Glomerular visceral epithelial cell (primary cell): ENCODE data around the gene CNTNAP1.
"Not testable (repeated sequence)": the region's sequence is repeated elsewhere in the genome, so short reads cannot be mapped to it uniquely, and the experiment has no call there.

Source experiments
- DNase-seq: peaks from one replicate; pipeline ENCODE4 v3.0.0-alpha.2; 2016; ENCODE audit errors: extremely low spot score

The CNTNAP1 gene

GRCh38 chr17:42740699-42741098 is 58.4 kb downstream of the CNTNAP1 start:
- DNase-seq, result no peak

- DNase-seq, result not testable (repeated sequence)
Measured at GRCh38 chr17:42742916-42743315, 60.6 kb downstream of the CNTNAP1 start.

GRCh38 chr17:42743595-42744282 is 61.4 kb downstream of the CNTNAP1 start:
- DNase-seq, result no peak

GRCh38 chr17:42744283-42744805 is 62.0 kb downstream of the CNTNAP1 start:
- peak; percentile 79 for DNase-seq

GRCh38 chr17:42744806-42745617 is 62.7 kb downstream of the CNTNAP1 start, which contains the start of gene EZH1:
EZH1 (minus strand) TSS chr17:42745040; CDS start chr17:42728941, 16,099 bp downstream.
- peak; percentile 94 for DNase-seq

GRCh38 chr17:42748202-42748907 is 66.0 kb downstream of the CNTNAP1 start:
- no peak for DNase-seq

GRCh38 chr17:42748908-42749798 is 66.8 kb downstream of the CNTNAP1 start:
- no peak for DNase-seq
